HTR-8/SVneo (cell line): Measurements from ENCODE around the gene ALG8.
A peak's percentile ranks its signal among the peaks of the same experiment; 100 is the strongest.
"Not testable (repeated sequence)": the region's sequence is repeated elsewhere in the genome, so short reads cannot be mapped to it uniquely, and the experiment has no call there.

Experiments used
- DNase-seq: peaks from one replicate; pipeline ENCODE4 v3.0.0; 2011; ENCODE audit warnings: low spot score, mixed read lengths; ENCODE audit not compliant: insufficient read length
- FAIRE-seq: peaks from 2 replicates; lab custom pipeline; 2011; peaks lifted over from hg19 to GRCh38; lab: Jason Lieb, UNC

The ALG8 gene

DNA sequence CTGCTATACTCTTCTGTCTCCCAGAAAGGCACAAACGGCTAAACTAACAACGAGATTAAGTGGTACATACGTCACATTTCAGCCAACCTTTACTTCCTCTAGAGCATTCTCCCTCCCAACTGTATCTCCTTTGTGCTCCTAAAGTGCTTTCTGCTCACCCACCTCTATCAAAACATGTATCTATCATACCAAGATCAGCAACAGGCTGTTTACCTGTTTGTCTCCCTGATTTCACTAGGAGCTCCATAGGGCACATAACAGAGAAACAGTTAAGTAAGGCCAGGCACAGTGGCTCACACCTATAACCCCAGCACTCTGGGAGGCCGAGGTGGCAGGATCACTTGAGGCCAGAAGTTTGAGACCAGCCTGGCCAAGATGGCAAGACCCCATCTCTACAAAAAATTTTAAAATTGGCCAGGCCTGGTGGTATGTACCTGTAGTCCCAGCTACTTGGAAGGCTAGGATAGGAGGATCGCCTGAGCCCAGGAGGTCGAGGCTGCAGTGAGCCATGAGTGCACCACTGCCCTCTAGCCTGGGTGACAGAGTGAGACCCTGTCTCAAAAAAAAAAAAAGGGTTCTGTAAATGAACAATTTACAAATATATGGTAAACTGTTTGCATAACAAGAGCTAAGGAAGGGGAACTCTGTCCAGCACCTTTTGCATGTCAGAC, 62.6 kb downstream of the ALG8 start:
- FAIRE-seq (no peak), DNase-seq (no peak)

- DNase-seq (no peak), FAIRE-seq (no peak)
These were observed 64.7 kb downstream of the ALG8 start for GRCh38 chr11:78074756-78075155.

GRCh38 chr11:78072455-78072854, 67.0 kb downstream of the ALG8 start:
- FAIRE-seq, result no peak
- DNase-seq, result no peak

DNA sequence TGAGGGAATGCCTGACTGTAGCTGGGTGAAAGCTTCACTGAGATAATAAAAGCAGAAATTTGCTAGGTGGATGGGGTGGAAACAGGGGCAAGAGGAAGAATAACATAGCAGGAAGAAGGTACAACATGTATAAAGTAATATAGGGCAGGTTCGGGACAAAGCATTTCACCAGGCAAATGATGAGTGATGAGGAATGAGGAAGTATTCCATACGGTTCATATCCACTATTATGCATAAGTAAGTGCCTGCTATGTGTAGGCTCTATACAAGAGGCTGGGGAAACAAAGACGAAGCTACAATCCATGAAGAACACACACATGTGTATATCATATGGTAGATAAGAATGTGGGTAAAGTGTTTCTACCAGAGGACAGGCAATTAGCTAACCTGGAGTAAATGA, 67.7 kb downstream of the ALG8 start:
- DNase-seq, result no peak
- FAIRE-seq, result no peak

DNA sequence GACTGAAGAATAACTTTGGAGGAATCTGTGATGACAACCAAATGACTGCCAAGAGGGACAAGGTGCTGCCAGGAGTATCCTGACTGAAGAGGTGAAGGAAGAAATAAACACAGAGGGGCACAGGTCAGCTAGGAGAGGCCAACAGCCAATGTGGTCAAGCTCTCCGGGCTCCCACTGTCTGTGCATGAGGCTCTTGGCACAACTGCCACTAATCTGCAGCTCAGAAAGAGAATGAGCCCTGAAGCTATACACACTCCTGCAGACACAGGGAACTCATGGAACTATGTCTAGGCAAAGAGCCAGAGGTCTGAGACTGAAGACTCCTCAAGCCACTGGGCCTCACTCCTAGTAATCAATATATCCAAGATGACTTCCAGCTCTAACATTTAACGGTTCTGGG, 68.8 kb downstream of the ALG8 start:
- no peak for DNase-seq
- no peak for FAIRE-seq

- DNase-seq (no peak), FAIRE-seq (no peak)
These were observed 70.0 kb downstream of the ALG8 start for GRCh38 chr11:78069465-78069864.

- FAIRE-seq, result no peak
These were observed 71.7 kb downstream of the ALG8 start for GRCh38 chr11:78067704-78068103.

GRCh38 chr11:78066471-78066870, 73.0 kb downstream of the ALG8 start:
- DNase-seq (no peak), FAIRE-seq (no peak)

More at GRCh38 chr11:78067704-78068103, 71.7 kb downstream of the ALG8 start:
- no peak for DNase-seq

- FAIRE-seq (no peak), DNase-seq (no peak)
These were observed 74.2 kb downstream of the ALG8 start for GRCh38 chr11:78065203-78065602.

- no peak for FAIRE-seq
- no peak for DNase-seq
These were observed 75.8 kb downstream of the ALG8 start, which contains the start of gene THRSP for GRCh38 chr11:78063440-78064181. TSS of gene THRSP (plus strand) at chr11:78063861. CDS start at chr11:78063882, 21 bp downstream.

- no peak for DNase-seq
- no peak for FAIRE-seq
These were observed 76.8 kb downstream of the ALG8 start for GRCh38 chr11:78062671-78063070.

DNA sequence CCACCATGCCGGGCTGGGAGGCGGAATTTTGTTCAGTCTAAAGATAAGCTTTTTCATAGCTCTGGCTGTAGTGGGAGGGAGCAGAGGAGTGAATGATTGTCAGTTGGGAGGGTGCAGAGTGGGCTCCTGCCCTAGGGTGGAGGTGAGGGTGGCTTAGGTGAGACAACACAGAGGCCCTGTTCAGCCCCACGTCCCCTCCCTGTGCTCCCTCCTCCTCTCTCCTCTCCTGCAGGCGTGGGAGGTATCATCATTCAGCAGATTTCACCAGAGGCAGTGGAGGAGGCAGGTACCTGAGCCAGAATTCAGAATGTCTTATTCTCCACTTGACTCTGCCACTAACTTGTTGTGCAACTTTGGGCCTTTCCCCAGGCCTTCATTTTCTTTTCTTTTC, 77.5 kb downstream of the ALG8 start:
- no peak for DNase-seq
- FAIRE-seq, result no peak

DNA sequence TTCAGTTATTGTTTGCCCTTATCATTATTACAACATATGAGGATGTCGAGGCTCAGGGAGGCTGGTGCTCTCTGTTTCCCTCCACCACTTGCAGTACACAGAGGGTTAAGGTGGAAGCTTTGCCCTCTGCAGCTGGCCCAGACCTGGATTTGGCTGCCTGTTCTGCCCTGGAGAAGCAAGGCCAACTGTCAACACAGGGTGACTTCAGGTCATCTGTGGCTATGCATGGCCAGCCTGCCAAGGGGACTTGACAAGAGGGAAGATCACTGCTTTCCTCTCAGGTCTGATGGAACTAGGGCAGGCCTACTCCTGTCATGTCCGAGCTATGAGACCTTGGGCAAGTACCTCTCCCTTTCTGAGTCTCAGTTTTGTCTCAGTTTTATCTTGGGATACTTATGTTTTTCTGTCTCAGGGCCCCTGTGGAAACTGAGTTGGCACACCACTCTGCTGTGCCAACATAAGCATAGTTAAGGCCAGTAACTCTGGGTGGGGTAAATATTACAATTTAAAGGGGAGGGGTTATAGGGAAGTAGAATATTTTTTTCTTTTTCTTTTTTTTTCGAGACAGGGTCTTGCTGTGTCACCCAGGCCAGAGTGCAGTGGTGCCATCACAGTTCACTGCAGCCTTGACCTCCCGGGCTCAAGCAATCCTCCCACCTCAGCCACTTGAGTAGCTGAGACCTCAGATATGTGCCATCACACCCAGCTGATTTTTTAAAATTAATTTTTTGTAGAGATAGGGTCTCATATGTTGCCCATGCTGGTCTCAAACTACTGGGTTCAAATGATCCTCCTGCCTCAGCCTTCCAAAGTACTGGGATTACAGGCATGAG, 78.1 kb downstream of the ALG8 start:
- DNase-seq (no peak), FAIRE-seq (peak; percentile 60)

GRCh38 chr11:78060533-78060932, 78.9 kb downstream of the ALG8 start:
- FAIRE-seq (no peak), DNase-seq (no peak)

DNA sequence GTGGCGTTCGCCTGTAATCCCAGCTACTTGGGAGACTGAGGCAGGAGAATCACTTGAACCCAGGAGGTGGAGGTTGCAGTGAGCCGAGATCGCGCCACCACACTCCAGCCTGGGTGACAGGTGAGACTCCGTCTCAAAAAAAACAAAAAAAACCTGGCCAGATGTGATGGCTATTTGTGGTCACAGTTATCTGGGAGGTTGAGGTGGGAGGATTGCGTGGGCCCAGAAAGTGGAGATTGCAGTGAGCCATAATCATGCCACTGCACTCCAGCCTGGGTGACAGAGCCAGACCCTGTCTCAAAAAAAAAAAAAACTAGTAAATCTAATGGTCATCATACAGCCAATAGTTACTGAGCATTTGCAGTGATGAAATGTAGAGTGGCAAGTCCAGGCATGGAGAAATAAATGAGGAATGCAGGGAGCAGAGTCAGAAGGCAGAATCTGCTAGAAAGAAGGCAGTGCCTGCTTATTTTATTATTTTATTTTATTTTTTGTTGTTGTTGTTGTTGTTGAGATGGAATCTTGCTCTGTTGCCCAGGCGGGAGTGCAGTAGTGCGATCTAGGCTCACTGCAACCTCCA, 79.6 kb downstream of the ALG8 start:
- DNase-seq, FAIRE-seq: not testable (repeated sequence)

DNA sequence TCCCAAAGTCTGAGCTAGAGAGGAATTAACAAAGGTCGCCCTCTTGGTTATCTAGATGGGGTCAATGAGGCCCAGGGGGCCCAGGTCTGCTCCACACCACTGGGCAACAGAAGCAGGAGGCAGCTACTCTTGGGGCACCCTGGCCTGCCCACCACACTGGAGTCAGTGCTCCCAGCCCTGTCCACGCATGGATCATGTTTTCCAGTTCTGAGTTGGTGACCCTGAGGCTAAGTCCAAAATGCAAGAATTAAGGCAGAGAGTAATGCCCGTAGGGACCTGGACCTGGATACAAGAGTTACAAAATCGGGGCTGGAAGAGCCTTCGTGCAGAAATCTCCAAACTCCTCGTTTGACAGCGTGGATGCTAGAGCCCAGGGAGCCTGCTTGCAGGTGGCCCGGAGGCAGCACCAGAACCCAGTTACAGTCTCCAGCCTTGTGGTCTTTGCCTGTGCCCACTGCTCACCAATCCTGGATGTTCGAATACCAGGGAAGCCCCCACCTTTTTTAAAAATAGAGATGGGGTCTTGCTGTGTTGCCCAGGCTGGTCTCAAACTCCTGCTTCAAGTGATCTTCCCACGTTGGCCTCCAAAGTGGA, 81.9 kb downstream of the ALG8 start:
- DNase-seq (no peak), FAIRE-seq (no peak)

- DNase-seq (no peak), FAIRE-seq (no peak)
These were observed 83.3 kb downstream of the ALG8 start for GRCh38 chr11:78056093-78056492.

DNA sequence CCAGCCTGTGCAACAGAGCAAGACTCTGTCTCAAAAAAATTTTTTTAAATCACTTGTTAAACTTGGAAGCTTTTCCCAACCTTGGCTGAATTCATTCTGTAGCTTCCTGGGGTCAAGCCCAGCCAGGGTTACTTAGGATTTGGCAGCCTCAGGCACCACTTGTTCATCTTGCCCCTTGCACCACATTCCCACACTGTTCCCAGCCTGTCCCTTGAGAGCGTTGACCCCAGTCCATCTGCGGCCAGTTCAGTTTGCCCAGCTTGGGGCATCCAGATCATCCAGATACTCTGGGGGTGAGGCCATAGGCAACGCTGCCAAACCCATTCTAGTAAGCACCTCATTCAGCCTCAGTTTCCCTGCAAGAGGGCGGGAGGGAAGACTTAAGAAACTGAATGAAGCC, 84.5 kb downstream of the ALG8 start:
- peak; percentile 16 for FAIRE-seq
- DNase-seq, result no peak

- DNase-seq (peak; percentile 48), FAIRE-seq (no peak)
These were observed 88.2 kb downstream of the ALG8 start for GRCh38 chr11:78050964-78051831.
